NCI-H2196 treated with DMSO at 0.1 percent for 48 hours (cell line): ENCODE data around the gene ASTN2.

ENCODE experiments used
- DNase-seq: peaks from one replicate; lab custom pipeline; 2025; ENCODE audit not compliant: unreplicated experiment; lab: John Stamatoyannopoulos, UW

The ASTN2 gene

DNA sequence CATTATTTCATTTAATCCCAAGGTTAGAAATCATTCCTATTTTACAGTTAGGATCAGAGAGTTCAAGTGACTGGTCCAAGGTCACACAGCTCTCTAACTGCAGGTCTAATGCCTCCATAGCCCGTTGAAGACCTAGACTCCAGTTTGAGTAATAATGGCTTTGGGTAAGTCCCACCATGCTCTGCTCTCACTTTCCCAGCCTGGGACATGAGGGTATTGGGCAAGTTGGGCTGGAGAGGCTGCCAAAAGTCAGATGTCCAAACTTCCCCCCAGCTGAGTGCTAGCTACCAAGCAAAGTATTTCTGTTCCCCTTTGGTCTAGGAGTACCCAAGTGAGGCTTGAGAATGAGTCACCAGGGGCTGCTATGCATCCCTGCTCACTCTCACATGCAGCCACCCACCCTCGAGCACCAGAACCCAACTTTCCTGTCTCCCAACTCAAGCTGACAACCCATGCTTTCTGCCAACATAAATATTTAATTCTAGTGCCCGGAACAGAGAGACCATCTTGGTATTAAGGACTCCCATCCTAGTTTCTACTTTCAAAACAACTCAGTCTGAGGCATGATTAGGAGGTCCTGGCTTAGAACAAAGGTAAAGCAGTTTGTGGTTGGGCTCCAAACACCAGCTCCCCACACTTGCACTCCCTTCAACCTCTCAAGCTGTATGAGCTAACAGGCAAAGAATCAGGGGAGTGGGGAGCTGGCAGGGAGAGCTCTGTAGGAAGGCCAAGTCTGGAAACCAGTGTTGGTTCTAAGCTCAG lies 964.3 kb downstream of the ASTN2 start:
- DNase-seq = no peak

- no peak for DNase-seq
Observed at GRCh38 chr9:116449949-116450348, 964.9 kb downstream of the ASTN2 start.

GRCh38 chr9:116448431-116448830 lies 966.4 kb downstream of the ASTN2 start:
- DNase-seq = no peak

DNA sequence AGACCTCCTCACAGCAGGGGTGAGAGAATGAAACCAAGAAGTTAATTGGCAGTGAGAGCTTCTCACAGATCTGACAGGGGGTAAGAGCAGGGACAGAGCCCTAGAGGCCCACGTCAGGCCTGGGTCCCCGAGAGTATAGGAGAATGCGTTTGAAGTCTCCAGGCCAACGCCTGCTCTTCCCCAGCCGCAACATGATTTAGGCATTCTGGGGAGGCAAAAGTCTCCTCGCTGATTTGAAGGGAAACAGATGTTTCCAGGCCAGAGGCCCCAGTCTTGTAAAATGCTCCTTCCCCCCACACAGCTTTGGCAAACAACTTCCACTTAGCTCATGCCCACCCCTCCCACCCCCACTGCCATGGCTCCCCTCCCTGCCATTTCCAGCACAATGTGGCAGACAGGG lies 966.9 kb downstream of the ASTN2 start:
- no peak for DNase-seq

- DNase-seq = no peak
Observed at GRCh38 chr9:116442528-116442927, 972.3 kb downstream of the ASTN2 start.

DNA sequence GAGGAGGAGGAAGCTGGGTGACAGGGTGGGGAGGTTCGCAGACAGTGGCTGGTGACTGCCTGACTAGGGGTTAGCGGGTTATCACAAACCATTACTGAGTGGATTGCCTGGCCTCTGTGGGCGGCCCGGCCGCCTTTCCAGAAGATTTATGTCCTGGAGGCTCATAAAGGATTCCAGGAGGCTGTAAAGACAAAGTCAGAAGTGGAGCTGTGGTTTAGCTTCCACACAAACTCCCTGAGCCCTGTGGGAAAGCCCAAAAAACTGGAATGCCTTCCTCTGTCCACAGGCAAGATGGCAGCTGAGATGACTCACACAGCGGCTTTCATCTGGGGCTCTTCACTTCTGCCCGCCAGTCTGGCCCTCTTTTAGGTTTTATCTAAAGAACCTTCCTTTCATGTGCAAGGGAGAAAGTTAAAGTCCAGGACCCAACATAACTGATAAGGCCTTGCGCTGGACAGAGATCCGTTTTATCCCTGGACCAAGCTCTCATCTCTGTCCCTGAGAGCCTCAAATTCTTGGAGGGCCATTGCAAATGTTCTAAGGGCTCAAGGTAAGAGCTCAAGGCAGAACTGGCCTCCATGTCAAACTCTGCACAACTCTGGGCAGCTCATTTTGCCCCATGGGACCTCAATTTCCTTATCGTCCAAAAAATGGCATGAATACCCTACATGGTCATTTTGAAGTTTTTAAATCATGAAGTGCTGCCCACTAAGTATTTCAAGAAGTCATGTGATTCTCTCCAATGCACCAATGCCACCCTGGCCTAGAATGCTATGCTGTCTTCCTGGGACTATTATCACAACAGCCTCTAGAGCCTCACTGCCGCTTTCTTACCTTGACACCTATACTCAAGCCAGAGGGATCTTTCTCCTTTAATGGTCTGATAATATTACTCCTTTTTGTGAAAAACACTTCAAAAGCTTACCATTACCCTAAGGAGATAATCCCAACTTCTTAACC lies 977.2 kb downstream of the ASTN2 start:
- no peak for DNase-seq

DNA sequence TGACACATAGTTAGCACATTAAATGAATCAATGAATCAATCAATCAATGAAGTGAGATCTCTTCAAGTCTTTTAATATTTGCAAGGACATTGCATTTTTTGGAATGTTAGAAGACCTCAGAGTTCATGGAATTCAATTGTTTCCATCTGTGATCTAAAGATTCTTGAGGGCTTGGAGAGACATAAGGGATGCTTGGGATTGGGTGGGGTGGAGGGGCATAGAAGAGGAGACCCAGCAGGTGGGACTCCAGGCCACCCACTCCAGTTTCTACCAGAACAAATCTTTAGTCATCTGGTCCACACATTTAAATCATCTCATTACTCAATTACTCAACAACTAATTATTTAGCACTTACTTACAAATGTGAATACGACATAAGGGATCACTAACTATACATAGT lies 978.7 kb downstream of the ASTN2 start:
- no peak for DNase-seq

DNA sequence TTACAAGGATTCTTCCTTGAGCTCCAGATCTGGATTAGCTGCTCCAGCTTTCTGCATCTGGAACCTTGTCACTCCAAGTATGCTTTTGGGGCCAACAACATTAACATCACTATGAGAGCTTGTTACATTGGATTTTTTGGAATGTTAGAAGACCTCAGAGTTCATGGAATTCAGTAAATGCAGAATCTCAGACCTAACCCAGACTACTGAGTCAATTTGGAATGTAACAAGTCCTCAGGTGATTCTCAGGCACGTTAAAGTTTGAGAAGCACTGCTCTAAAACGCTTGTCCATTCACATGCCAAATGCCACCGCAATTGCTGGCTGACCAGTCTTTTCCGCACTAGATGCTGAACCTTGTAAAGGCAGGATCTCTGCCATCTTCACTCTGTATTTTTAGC lies 979.2 kb downstream of the ASTN2 start:
- no peak for DNase-seq

GRCh38 chr9:116434314-116434713 lies 980.5 kb downstream of the ASTN2 start:
- no peak for DNase-seq

GRCh38 chr9:116432051-116432450 lies 982.8 kb downstream of the ASTN2 start:
- no peak for DNase-seq

DNA sequence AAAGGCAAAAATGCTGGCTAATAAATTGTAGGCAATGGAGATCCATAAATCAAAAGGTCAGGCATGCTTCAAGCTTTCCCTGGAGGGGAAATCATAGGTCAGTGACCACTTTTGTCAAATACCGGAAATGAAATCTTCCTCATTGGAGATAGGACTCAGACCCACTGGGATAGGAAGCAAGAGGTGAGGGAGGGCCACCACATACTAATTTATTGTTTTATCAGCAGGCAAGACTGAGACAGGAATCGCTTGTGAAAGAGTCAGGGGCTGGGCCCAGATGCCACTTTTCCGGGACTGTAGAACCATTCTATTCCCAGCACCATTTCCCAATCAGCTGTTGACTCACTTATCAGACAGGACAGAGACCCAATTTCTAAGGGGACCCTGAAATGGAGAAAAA lies 984.0 kb downstream of the ASTN2 start:
- DNase-seq = no peak

- DNase-seq = no peak
Observed at GRCh38 chr9:116425244-116425643, 989.6 kb downstream of the ASTN2 start.

DNA sequence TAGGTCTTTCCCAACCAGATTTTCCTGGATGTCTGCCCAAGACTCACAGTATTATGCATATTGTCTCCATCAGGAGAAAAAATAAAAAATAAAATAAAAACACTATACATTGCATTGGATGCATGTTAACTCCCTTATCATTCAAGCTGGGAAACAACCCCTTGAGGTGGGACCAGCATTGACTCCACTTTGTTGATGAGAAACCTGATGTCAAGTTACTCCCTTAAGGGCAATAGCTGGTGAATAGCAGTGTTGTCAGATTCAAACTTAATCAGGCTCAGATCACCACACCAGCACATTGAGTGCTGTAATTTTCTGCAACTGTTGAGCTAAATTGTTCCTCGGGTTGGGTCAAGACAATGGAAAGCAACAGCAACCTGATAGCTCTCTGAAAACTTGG lies 991.7 kb downstream of the ASTN2 start:
- DNase-seq = no peak

DNA sequence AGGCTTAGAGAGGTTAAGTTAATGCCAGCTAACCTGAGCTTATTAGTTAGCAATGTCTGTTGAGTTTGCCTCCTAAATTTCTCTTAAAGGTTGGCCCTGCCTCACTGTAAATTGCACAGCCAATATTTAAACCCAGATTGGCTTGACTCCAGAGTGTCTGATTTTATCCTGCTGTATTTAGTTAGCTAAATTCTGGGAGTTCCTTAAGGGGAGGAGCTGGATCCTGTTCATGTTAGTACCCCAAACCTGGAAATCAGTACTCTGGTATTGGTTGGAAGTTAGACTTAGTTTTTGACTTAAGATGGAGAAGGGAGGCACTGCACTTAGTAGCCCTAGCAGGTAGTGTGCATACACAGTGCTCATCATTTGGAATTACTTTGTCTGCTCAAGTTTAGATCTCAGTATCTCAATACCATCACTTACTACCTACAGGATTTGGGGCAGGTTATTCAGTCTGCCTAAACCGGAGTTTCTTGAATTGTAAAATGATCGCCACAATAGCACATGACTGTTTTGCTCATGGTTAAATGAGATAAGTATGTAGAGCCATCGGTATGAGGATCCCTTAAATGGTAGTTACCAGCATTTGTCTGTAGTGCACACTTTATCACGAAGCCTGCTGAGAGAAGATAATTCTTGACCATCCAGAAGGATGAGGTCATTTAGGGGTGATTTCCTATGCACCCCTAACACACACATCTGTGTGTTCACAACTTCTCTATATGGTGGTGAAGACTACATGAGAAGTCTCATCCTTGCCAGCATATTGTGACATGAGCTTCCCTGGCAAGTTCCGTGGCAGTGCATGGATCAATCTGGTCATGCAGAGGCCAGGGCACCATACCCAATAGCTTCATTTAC lies 992.5 kb downstream of the ASTN2 start:
- DNase-seq = no peak

DNA sequence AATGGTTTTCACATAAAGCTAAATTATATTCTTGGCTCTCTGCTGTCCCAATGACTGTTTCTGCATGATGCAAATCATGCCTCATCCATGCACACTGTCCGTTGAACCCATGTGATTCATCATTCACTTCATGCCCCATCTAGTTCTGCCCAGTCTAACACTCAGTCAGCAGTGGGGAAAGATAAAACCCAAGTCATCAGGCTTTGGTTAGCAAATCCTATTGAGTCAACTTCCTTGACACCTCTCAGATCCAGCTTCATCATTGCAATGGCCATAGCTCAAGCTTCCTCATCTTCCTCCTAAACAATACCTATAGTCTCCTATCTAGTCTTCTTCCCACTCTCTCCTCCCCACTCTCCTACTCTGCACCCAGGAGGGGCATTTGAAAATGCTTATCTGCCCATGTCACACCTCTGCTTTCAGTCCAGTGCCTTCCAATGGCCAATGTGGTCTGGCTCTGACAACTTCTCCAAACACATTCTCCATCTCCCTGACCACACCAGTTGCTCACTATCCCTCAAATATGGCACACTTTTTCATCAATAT lies 993.8 kb downstream of the ASTN2 start:
- no peak for DNase-seq

GRCh38 chr9:116419181-116419580 lies 995.7 kb downstream of the ASTN2 start:
- DNase-seq = no peak

DNA sequence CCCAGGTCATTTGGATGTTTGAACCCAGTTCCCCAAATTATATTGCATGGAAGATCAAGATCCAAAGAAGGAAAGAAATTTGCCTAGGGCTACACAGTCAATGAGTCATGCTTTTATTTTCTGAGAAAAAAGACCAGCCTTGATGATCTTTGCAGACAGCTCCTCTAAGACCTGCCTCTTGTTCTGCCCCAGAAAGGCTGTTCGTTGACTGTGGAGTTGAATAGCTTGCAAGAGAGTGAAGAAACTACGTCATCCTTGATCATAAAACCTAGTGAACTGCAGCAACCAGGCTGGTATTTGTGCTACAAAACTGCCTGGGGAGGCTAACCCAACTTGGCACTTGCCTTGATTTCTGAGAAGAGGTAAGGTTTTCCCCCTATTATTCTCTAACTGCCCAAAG lies 997.4 kb downstream of the ASTN2 start:
- DNase-seq = no peak

GRCh38 chr9:116416421-116416820 lies 998.4 kb downstream of the ASTN2 start:
- no peak for DNase-seq

- DNase-seq = no peak
Observed at GRCh38 chr9:116414374-116414773, 1000.5 kb downstream of the ASTN2 start.

GRCh38 chr9:116411506-116411905 lies 1003.4 kb downstream of the ASTN2 start:
- no peak for DNase-seq

- no peak for DNase-seq
Observed at GRCh38 chr9:116409638-116410037, 1005.2 kb downstream of the ASTN2 start.
